Loucy (cell line): Measurements from ENCODE around the gene TMEM225B.

Source experiments
- H2AFZ ChIP-seq: fragments of 200-600 bp; sonication (generic); 2 replicates; pipeline ENCODE4 v1.6.0; 2016; ENCODE audit warnings: antibody characterized with exemption, mild to moderate bottlenecking, low read length, moderate library complexity
- H3F3A ChIP-seq: fragments of 200-600 bp; 2 replicates; pipeline ENCODE4 v1.6.0; 2016; ENCODE audit warnings: antibody characterized with exemption, low read depth, mild to moderate bottlenecking
- H3K27me3 ChIP-seq: fragments of 200-600 bp; sonication (generic); 2 replicates; pipeline ENCODE4 v1.6.1; 2014; ENCODE audit warnings: low read length, mild to moderate bottlenecking; ENCODE audit not compliant: insufficient read depth, poor library complexity, severe bottlenecking
- H3K36me3 ChIP-seq: fragments of 200-600 bp; sonication (generic); 2 replicates; pipeline ENCODE4 v1.6.1; 2016; ENCODE audit warnings: low read length; ENCODE audit not compliant: insufficient read depth
- H3K4me1 ChIP-seq: fragments of 200-600 bp; sonication (generic); 2 replicates; pipeline ENCODE4 v1.5.1; 2014; ENCODE audit warnings: low read length, mild to moderate bottlenecking; ENCODE audit not compliant: insufficient read depth, poor library complexity, severe bottlenecking
- H3K4me2 ChIP-seq: fragments of 200-600 bp; sonication (generic); 2 replicates; pipeline ENCODE4 v1.6.0; 2014; ENCODE audit warnings: antibody characterized with exemption, low read length, low read depth, mild to moderate bottlenecking; ENCODE audit not compliant: poor library complexity, severe bottlenecking
- H3K4me3 ChIP-seq: fragments of 200-600 bp; sonication (generic); 2 replicates; pipeline ENCODE4 v1.5.1; 2014; ENCODE audit warnings: low read length, mild to moderate bottlenecking, mixed read lengths; ENCODE audit not compliant: poor library complexity, severe bottlenecking
- H3K79me2 ChIP-seq: fragments of 200-600 bp; sonication (generic); 2 replicates; pipeline ENCODE4 v1.6.1; 2014; ENCODE audit warnings: low read length; ENCODE audit not compliant: insufficient read depth
- H3K9ac ChIP-seq: fragments of 200-600 bp; sonication (generic); 2 replicates; pipeline ENCODE4 v1.6.0; 2014; ENCODE audit warnings: mild to moderate bottlenecking, low read depth, low read length, moderate library complexity; ENCODE audit not compliant: poor library complexity, severe bottlenecking
- H3K9me2 ChIP-seq: fragments of 200-600 bp; sonication (generic); replicated peaks from 2 replicates; pipeline ENCODE4 v1.6.1; 2016; ENCODE audit warnings: low read depth, low read length, mixed read lengths
- H3K9me3 ChIP-seq: fragments of 200-600 bp; sonication (generic); 2 replicates; pipeline ENCODE4 v1.6.1; 2014; ENCODE audit warnings: mild to moderate bottlenecking, antibody characterized with exemption, low read length, low read depth; ENCODE audit not compliant: insufficient read depth
- H4K20me1 ChIP-seq: fragments of 200-600 bp; sonication (generic); 2 replicates; pipeline ENCODE4 v1.6.0; 2014; ENCODE audit warnings: antibody characterized with exemption, low read length, mild to moderate bottlenecking; ENCODE audit not compliant: insufficient read depth, poor library complexity, severe bottlenecking
- EZH2phosphoT487 ChIP-seq: fragments of 200-600 bp; IDR thresholded peaks from 2 replicates; pipeline ENCODE4 v1.6.1; 2018; ENCODE audit warnings: antibody characterized with exemption, mild to moderate bottlenecking, moderate library complexity, borderline replicate concordance
- TF ChIP-seq, protein P1 (sequence below): fragments of 200-600 bp; sonication (generic); conservative IDR thresholded peaks from 2 replicates; pipeline ENCODE4 v1.5.1; 2014; ENCODE audit warnings: mild to moderate bottlenecking, antibody characterized with exemption, low read length

The TMEM225B gene

DNA sequence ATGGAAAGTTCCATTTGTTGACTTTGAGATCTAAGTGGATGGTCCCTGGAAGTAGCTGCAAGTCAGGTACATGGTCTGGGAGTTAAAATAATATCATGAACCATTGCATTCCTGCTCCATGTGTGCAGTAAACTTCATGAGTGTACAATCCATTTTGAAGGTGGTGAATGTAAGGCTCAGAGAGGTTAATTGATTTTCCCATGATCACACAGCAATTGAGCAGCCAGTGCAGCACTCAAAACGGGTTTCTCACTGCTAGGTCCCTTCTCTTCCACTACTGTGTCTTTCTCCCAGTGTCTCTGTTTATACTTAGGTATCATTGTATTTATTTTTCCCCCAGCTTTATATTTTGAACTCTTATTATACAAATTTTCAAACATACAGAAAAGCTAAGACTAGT lies 28.6 kb downstream of the TMEM225B start:
- Histone ChIP-seq H3F3A (peaks cover 4% of the 10 kb centered on the region; the same call in 1 of the 2 replicates), H4K20me1 (no peaks in the 10 kb centered on the region), H3K4me2 (peak overlapping the region; percentile 100), H3K36me3 (peaks cover 67% of the 10 kb centered on the region; the same call in 1 of the 2 replicates), H3K79me2 (peaks cover 48% of the 10 kb centered on the region), H3K9ac (peak overlapping the region; percentile 90), H3K9me3 (no peaks in the 10 kb centered on the region), H3K9me2 (no peaks in the 10 kb centered on the region), H3K27me3 (no peaks in the 10 kb centered on the region), H3K4me1 (peaks cover 49% of the 10 kb centered on the region), H2AFZ (no peak overlapping the region), H3K4me3 (peak overlapping the region; percentile 76)
- TF ChIP-seq, protein P1, sequence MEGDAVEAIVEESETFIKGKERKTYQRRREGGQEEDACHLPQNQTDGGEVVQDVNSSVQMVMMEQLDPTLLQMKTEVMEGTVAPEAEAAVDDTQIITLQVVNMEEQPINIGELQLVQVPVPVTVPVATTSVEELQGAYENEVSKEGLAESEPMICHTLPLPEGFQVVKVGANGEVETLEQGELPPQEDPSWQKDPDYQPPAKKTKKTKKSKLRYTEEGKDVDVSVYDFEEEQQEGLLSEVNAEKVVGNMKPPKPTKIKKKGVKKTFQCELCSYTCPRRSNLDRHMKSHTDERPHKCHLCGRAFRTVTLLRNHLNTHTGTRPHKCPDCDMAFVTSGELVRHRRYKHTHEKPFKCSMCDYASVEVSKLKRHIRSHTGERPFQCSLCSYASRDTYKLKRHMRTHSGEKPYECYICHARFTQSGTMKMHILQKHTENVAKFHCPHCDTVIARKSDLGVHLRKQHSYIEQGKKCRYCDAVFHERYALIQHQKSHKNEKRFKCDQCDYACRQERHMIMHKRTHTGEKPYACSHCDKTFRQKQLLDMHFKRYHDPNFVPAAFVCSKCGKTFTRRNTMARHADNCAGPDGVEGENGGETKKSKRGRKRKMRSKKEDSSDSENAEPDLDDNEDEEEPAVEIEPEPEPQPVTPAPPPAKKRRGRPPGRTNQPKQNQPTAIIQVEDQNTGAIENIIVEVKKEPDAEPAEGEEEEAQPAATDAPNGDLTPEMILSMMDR, result no peak
- no peak for TF ChIP-seq EZH2phosphoT487

DNA sequence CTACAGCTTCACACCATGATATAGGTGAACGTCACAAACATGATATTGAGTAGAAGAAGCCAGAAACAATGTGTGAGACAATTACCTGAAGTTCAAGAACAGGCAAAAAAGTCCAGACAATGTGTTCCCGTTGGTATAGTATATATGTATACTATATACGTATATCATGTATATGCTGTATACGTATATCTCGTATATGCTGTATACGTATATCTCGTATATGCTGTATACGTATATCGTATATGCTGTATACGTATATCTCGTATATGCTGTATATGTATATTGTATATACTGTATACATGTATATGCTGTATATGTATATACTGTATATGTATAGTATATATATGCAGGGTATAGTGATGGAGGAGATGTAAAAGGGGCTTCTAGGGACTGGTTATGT lies 29.4 kb downstream of the TMEM225B start:
- peaks cover 43% of the 10 kb centered on the region for H3K79me2 ChIP-seq
- peaks cover 72% of the 10 kb centered on the region; the same call in 1 of the 2 replicates for H3K36me3 ChIP-seq
- H3K9ac ChIP-seq, result no peak overlapping the region
- H3K4me2 ChIP-seq, result no peak overlapping the region
- H3K4me1 ChIP-seq, result peaks cover 40% of the 10 kb centered on the region
- no peaks in the 10 kb centered on the region for H3K9me3 ChIP-seq
- no peaks in the 10 kb centered on the region for H4K20me1 ChIP-seq
- H3K27me3 ChIP-seq, result no peaks in the 10 kb centered on the region
- H3K9me2 ChIP-seq, result no peaks in the 10 kb centered on the region
- peaks cover 4% of the 10 kb centered on the region; the same call in 1 of the 2 replicates for H3F3A ChIP-seq
- TF ChIP-seq, protein P1, result no peak
- TF ChIP-seq EZH2phosphoT487, result no peak
- H3K4me3 ChIP-seq, result no peak overlapping the region
- H2AFZ ChIP-seq, result no peak overlapping the region

- Histone ChIP-seq H3K9ac (no peak overlapping the region), H3K4me3 (no peak overlapping the region), H3K4me1 (peaks cover 28% of the 10 kb centered on the region), H3K4me2 (no peak overlapping the region), H3K9me3 (no peaks in the 10 kb centered on the region), H3K9me2 (no peaks in the 10 kb centered on the region), H3K79me2 (peaks cover 42% of the 10 kb centered on the region), H4K20me1 (no peaks in the 10 kb centered on the region), H3K27me3 (no peaks in the 10 kb centered on the region), H2AFZ (no peak overlapping the region), H3F3A (peaks cover 4% of the 10 kb centered on the region; the same call in 1 of the 2 replicates), H3K36me3 (peaks cover 80% of the 10 kb centered on the region; the same call in 1 of the 2 replicates)
- TF ChIP-seq, protein P1, result no peak
- TF ChIP-seq EZH2phosphoT487, result no peak
Measured at GRCh38 chr7:99628471-99629465, 30.7 kb downstream of the TMEM225B start.
